Measurements from ENCODE around the gene PFDN6. TPM values are rescaled to one million over a fixed set of nuclear protein-coding genes. Genes with fewer than 3 reads are reported as not detected.

PFDN6 gene
- total RNA-seq, 1 experiment from 2014 or later, result 153 TPM

DNA sequence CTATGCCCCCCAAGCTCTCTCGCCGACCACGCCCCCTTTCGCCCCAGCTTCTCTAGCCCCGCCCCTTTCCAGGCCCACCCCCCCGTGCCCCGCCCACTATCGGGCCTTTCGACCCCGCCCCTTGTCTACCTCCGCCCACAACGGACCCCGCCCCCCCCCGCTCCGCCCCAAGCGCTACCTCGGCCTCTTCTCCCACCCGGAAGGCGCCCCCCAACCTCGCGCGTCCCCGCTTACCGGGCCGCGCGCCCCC lies 27.9 kb downstream of the PFDN6 start:
- Histone ChIP-seq H3K9ac (ENCODE audit: low read length) (peak overlapping the region; percentile 36; the same call in 1 of the 2 replicates), H3K36me3 (ENCODE audit: low read depth, low read length) (peaks cover 12% of the 10 kb centered on the region; the same call in 1 of the 2 replicates), H4K20me1 (ENCODE audit: low read length) (no peaks in the 10 kb centered on the region), H3K9me3 (ENCODE audit: low read length) (no peaks in the 10 kb centered on the region), H3K27ac (ENCODE audit: low read length) (peak overlapping the region; percentile 57; the same call in 1 of the 2 replicates), H3K4me2 (ENCODE audit: low read length) (peak overlapping the region; percentile 56), H2AFZ (ENCODE audit: low read length) (no peak overlapping the region), H3K79me2 (ENCODE audit: low read length) (peaks cover 49% of the 10 kb centered on the region), H3K4me3 (ENCODE audit: low read length) (peak overlapping the region; percentile 72; the same call in 1 of the 2 replicates), H3K4me1 (ENCODE audit: insufficient read depth, low read length) (peaks cover 54% of the 10 kb centered on the region), H3F3A (ENCODE audit: low read length, unreplicated experiment) (no peaks in the 10 kb centered on the region), H3K9me2 (replicated peaks; ENCODE audit: low read length) (no peaks in the 10 kb centered on the region), H3K27me3 (ENCODE audit: low read length) (no peaks in the 10 kb centered on the region)
- TF ChIP-seq EZH2phosphoT487 (IDR thresholded peaks at IDR 0.05; ENCODE audit: borderline replicate concordance, low read length), result no peak
- no peak for TF ChIP-seq EZH2 (IDR thresholded peaks at IDR 0.05; ENCODE audit: low read length, unreplicated experiment)
- TF ChIP-seq, protein P1, sequence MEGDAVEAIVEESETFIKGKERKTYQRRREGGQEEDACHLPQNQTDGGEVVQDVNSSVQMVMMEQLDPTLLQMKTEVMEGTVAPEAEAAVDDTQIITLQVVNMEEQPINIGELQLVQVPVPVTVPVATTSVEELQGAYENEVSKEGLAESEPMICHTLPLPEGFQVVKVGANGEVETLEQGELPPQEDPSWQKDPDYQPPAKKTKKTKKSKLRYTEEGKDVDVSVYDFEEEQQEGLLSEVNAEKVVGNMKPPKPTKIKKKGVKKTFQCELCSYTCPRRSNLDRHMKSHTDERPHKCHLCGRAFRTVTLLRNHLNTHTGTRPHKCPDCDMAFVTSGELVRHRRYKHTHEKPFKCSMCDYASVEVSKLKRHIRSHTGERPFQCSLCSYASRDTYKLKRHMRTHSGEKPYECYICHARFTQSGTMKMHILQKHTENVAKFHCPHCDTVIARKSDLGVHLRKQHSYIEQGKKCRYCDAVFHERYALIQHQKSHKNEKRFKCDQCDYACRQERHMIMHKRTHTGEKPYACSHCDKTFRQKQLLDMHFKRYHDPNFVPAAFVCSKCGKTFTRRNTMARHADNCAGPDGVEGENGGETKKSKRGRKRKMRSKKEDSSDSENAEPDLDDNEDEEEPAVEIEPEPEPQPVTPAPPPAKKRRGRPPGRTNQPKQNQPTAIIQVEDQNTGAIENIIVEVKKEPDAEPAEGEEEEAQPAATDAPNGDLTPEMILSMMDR (conservative IDR thresholded peaks at IDR 0.05; ENCODE audit: low read depth, low read length), result no peak
- intact Hi-C loops (cut with micrococcal nuclease), result no loop called here
- ATAC-seq (no peak), DNase-seq (no peak)
- BruUV-seq (replicated peaks), result no TSS peak
- ChIA-PET CTCF (interaction anchor here (0.7 to 1.1 kb wide), 3 partner anchors 18 to 109 kb away, joined by 5 to 18 read pairs (median 6); partner anchors contain the start of gene B3GALT4), POLR2A (ENCODE audit: unreplicated experiment) (interaction anchor here (0.6 to 1.0 kb wide), 8 partner anchors 18 to 1587 kb away, joined by 3 to 16 read pairs (median 4); partner anchors contain the start of genes HMGA1 and MSH5)

DNA sequence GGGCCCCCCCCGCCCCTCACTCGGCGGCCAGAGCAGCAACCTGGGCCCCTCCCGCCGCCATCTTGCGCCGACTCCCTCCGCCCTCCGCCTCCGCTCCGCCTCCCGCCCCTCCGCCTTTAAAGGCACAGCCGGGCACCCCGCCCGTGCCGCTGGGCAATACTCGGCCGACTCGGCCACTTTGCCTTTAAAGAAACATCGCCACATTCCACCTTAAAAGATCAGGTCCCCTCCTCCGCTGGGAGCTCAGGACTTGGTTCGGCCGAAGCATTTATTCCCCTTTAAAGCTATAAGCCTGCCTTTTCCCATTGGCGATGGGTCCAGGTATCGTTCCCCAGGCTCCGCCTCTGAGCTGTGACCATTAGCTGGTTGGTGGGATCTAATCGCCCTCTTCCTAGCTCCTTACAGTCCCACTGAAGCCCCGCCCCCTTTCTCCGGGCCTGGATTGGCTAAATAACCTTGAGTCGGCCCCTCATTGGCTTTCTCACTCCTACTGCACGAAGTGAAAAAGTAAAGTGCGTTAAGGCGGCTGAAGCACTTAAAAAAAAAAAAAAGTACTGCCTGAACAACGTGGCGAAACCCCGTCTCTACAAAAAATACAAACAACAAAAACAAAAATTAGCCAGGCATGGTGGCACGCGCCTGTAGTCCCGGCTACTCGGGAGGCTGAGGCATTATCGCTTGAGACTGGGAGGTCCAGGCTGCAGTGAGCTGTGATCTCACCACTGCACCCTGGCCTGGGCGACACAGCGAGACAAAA lies 28.4 kb downstream of the PFDN6 start, which contains the start of gene ZBTB22:
ZBTB22 (minus strand) TSS at position 76 of the 757 bp plus-strand sequence. CDS start 828 bp downstream, outside the sequence.
- no TSS peak for BruUV-seq (replicated peaks)
- peaks cover 12% of the 10 kb centered on the region; the same call in 1 of the 2 replicates for H3K36me3 ChIP-seq (ENCODE audit: low read depth, low read length)
- H3K4me2 ChIP-seq (ENCODE audit: low read length), result peak within 1 kb of the TSS; percentile 85
- H3K27me3 ChIP-seq (ENCODE audit: low read length), result no peaks in the 10 kb centered on the region
- H2AFZ ChIP-seq (ENCODE audit: low read length), result peak within 1 kb of the TSS; percentile 64
- H3K79me2 ChIP-seq (ENCODE audit: low read length), result peaks cover 49% of the 10 kb centered on the region
- peak within 1 kb of the TSS; percentile 72 for H3K4me3 ChIP-seq (ENCODE audit: low read length)
- intact Hi-C loops (cut with micrococcal nuclease), result no loop called here
- TF ChIP-seq EZH2phosphoT487 (IDR thresholded peaks at IDR 0.05; ENCODE audit: borderline replicate concordance, low read length), result no peak
- TF ChIP-seq, protein P1 (conservative IDR thresholded peaks at IDR 0.05; ENCODE audit: low read depth, low read length), result no peak
- TF ChIP-seq EZH2 (IDR thresholded peaks at IDR 0.05; ENCODE audit: low read length, unreplicated experiment), result no peak
- H4K20me1 ChIP-seq (ENCODE audit: low read length), result no peaks in the 10 kb centered on the region
- peak; percentile 71 for ATAC-seq
- H3K4me1 ChIP-seq (ENCODE audit: insufficient read depth, low read length), result peaks cover 54% of the 10 kb centered on the region
- peak within 1 kb of the TSS; percentile 57 for H3K27ac ChIP-seq (ENCODE audit: low read length)
- H3K9me3 ChIP-seq (ENCODE audit: low read length), result no peaks in the 10 kb centered on the region
- H3K9me2 ChIP-seq (replicated peaks; ENCODE audit: low read length), result no peaks in the 10 kb centered on the region
- CTCF ChIA-PET, result interaction anchor here (0.7 to 1.1 kb wide), 5 partner anchors 18 to 109 kb away, joined by 5 to 18 read pairs (median 6); partner anchors contain the start of gene B3GALT4
- POLR2A ChIA-PET (ENCODE audit: unreplicated experiment), result interaction anchor here (0.6 to 1.0 kb wide), 7 partner anchors 18 to 1587 kb away, joined by 3 to 22 read pairs (median 4); partner anchors contain the start of gene HMGA1
- peak; percentile 98 for DNase-seq
- peak within 1 kb of the TSS; percentile 36 for H3K9ac ChIP-seq (ENCODE audit: low read length)
- H3F3A ChIP-seq (ENCODE audit: low read length, unreplicated experiment), result no peaks in the 10 kb centered on the region
